ENCODE data around the gene SPAG16.

The SPAG16 gene

DNA sequence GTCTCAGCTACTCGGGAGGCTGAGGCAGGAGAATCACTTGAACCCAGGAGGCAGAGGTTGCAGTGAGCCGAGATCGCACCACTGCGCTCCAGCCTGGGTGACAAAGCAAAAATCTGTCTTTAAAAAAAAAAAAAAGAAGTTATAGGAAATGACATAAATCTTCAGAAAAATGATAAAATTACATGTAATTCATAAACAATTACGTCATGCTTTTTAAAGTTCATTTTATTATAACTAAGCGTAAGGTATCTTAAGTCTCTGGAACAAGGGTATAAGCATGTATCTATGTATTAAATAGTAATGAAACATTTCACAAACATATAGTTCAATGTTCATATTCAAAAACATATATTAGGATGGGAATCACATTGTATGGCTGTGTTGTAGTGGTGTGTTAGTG is 425.9 kb downstream of the SPAG16 start:
- no peak for TF ChIP-seq FOXM1 (IDR thresholded peaks at IDR 0.05; ENCODE audit: borderline replicate concordance, low read depth)
- TF ChIP-seq EP300 (IDR thresholded peaks at IDR 0.05; ENCODE audit: borderline replicate concordance): no peak
- no peak for TF ChIP-seq CEBPB (IDR thresholded peaks at IDR 0.05)
- TF ChIP-seq NFIC (IDR thresholded peaks at IDR 0.05): no peak
- TF ChIP-seq, protein P1, sequence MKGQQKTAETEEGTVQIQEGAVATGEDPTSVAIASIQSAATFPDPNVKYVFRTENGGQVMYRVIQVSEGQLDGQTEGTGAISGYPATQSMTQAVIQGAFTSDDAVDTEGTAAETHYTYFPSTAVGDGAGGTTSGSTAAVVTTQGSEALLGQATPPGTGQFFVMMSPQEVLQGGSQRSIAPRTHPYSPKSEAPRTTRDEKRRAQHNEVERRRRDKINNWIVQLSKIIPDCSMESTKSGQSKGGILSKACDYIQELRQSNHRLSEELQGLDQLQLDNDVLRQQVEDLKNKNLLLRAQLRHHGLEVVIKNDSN (IDR thresholded peaks at IDR 0.05): no peak

DNA sequence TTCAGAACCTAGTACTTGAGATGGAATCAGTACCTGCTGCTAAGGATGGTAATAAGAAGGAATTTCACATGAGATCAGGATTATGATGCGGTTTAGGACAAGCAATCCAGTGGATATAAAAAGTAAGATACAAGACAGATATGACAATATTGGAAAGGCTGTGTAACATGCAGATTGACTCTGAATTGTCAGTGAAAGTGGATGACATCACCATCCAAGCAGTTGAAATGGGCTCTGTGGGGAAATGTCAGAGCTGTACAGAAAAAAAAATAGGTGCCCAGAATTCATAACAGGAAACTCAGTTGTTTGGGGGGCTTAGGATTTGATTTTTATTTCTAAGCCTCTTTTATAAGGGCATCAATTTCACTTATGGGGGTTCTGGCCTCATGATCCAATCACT is 438.3 kb downstream of the SPAG16 start:
- TF ChIP-seq EP300 (IDR thresholded peaks at IDR 0.05; ENCODE audit: borderline replicate concordance) (no peak), FOXM1 (IDR thresholded peaks at IDR 0.05; ENCODE audit: borderline replicate concordance, low read depth) (no peak), CEBPB (IDR thresholded peaks at IDR 0.05) (no peak), NFIC (IDR thresholded peaks at IDR 0.05) (no peak), TAF1 (IDR thresholded peaks at IDR 0.05; ENCODE audit: low read depth) (no peak), TEAD4 (IDR thresholded peaks at IDR 0.05) (no peak)
- TF ChIP-seq, protein P1 (IDR thresholded peaks at IDR 0.05): no peak
- TF ChIP-seq, protein P2, sequence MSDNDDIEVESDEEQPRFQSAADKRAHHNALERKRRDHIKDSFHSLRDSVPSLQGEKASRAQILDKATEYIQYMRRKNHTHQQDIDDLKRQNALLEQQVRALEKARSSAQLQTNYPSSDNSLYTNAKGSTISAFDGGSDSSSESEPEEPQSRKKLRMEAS (IDR thresholded peaks at IDR 0.05): no peak
- TF ChIP-seq, protein P3, sequence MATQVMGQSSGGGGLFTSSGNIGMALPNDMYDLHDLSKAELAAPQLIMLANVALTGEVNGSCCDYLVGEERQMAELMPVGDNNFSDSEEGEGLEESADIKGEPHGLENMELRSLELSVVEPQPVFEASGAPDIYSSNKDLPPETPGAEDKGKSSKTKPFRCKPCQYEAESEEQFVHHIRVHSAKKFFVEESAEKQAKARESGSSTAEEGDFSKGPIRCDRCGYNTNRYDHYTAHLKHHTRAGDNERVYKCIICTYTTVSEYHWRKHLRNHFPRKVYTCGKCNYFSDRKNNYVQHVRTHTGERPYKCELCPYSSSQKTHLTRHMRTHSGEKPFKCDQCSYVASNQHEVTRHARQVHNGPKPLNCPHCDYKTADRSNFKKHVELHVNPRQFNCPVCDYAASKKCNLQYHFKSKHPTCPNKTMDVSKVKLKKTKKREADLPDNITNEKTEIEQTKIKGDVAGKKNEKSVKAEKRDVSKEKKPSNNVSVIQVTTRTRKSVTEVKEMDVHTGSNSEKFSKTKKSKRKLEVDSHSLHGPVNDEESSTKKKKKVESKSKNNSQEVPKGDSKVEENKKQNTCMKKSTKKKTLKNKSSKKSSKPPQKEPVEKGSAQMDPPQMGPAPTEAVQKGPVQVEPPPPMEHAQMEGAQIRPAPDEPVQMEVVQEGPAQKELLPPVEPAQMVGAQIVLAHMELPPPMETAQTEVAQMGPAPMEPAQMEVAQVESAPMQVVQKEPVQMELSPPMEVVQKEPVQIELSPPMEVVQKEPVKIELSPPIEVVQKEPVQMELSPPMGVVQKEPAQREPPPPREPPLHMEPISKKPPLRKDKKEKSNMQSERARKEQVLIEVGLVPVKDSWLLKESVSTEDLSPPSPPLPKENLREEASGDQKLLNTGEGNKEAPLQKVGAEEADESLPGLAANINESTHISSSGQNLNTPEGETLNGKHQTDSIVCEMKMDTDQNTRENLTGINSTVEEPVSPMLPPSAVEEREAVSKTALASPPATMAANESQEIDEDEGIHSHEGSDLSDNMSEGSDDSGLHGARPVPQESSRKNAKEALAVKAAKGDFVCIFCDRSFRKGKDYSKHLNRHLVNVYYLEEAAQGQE (IDR thresholded peaks at IDR 0.05; ENCODE audit: low read depth): no peak

DNA sequence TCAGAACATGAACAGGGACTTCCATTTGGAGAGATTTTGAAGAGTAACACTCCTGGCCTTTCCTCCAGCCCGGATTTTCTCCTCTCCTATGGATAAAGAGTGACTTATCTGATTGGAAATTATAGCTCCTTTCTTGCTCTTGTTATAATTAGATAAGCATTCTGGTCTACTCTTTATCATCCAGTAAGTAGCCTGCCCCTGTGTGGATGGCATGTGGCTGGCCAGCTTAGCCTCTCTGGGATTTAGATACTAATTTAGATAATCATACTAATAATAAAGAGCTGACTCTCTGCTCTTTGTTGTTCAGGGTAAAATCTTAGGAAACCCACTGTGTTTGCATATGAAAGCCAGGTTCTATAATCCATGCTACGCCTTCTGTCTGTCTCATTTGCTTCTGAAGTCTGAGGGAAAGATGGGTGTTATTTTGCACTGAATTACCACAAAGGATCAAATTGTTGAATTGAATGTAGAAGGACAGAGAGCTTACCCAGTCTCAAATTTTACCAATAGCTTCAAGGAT is 438.8 kb downstream of the SPAG16 start:
- no peak for TF ChIP-seq YY1 (IDR thresholded peaks at IDR 0.05; ENCODE audit: low read depth)
- TF ChIP-seq ZBTB7A (IDR thresholded peaks at IDR 0.05; ENCODE audit: low read depth): no peak
- TF ChIP-seq, protein P1 (IDR thresholded peaks at IDR 0.05): no peak

DNA sequence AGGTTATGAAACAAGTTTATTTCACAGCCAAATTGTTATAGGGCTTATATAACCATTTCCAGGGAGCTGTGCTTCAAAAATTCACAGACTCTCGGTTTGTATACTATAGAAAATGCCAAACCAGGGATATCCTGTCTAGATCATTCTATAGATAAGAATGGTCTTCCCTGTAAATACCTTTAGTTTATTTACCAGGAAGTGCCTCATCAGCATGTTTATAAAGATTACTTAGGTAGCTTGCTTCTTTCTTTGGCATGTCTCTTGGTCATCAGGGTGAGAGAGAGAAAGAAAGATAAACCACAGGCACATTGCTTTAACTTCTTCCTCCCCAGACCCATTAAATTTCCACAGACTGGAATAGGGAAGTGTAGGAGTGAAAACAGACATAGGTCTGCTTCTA is 439.4 kb downstream of the SPAG16 start:
- TF ChIP-seq TCF12 (IDR thresholded peaks at IDR 0.05; ENCODE audit: low read depth) (no peak), TAF1 (IDR thresholded peaks at IDR 0.05; ENCODE audit: low read depth) (no peak), EGR1 (IDR thresholded peaks at IDR 0.05) (no peak), EP300 (IDR thresholded peaks at IDR 0.05; ENCODE audit: borderline replicate concordance) (no peak), TEAD4 (IDR thresholded peaks at IDR 0.05) (no peak), RAD21 (IDR thresholded peaks at IDR 0.05; ENCODE audit: low read depth) (no peak), CREB1 (IDR thresholded peaks at IDR 0.05; ENCODE audit: low read depth) (no peak), NFIC (IDR thresholded peaks at IDR 0.05) (no peak)
- TF ChIP-seq, protein P3 (IDR thresholded peaks at IDR 0.05; ENCODE audit: low read depth): no peak

DNA sequence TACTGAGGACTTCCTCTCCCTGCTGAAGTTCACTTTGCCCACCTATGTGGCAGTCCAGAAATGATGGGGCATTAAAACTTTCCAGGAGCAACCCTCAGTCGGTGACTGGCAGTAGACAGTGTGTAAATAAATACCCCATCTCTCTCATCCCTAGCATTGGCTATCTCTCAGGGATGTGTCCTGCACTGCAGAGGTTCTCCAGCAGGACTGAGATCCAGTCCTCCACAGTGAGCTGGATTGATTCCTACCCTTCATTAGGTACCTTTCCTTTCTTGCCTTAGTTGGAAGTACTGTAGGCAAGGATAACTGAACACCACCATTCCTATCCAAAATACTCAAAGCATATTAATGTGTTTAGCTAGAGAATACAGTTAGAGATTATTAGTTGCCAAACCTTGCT is 441.8 kb downstream of the SPAG16 start:
- TF ChIP-seq CEBPB (IDR thresholded peaks at IDR 0.05) (no peak), RAD21 (IDR thresholded peaks at IDR 0.05; ENCODE audit: low read depth) (no peak), EP300 (IDR thresholded peaks at IDR 0.05; ENCODE audit: borderline replicate concordance) (no peak), NFIC (IDR thresholded peaks at IDR 0.05) (no peak), TCF12 (IDR thresholded peaks at IDR 0.05; ENCODE audit: low read depth) (no peak), TEAD4 (IDR thresholded peaks at IDR 0.05) (no peak), ZBTB7A (IDR thresholded peaks at IDR 0.05; ENCODE audit: low read depth) (no peak), TAF1 (IDR thresholded peaks at IDR 0.05; ENCODE audit: low read depth) (no peak), CREB1 (IDR thresholded peaks at IDR 0.05; ENCODE audit: low read depth) (no peak), EGR1 (IDR thresholded peaks at IDR 0.05) (no peak), FOXM1 (IDR thresholded peaks at IDR 0.05; ENCODE audit: borderline replicate concordance, low read depth) (no peak), YY1 (IDR thresholded peaks at IDR 0.05; ENCODE audit: low read depth) (no peak)
- TF ChIP-seq, protein P2 (IDR thresholded peaks at IDR 0.05): no peak
- TF ChIP-seq, protein P3 (IDR thresholded peaks at IDR 0.05; ENCODE audit: low read depth): no peak
- TF ChIP-seq, protein P1 (IDR thresholded peaks at IDR 0.05): no peak

Data from Ishikawa (cell line).